ENCODE data around the gene RNASET2. TPM values are rescaled to one million over a fixed set of nuclear protein-coding genes. Genes with fewer than 3 reads are reported as not detected.

The RNASET2 gene
- polyA plus RNA-seq, 1 donor from 2014 or later: 73.9 TPM

DNA sequence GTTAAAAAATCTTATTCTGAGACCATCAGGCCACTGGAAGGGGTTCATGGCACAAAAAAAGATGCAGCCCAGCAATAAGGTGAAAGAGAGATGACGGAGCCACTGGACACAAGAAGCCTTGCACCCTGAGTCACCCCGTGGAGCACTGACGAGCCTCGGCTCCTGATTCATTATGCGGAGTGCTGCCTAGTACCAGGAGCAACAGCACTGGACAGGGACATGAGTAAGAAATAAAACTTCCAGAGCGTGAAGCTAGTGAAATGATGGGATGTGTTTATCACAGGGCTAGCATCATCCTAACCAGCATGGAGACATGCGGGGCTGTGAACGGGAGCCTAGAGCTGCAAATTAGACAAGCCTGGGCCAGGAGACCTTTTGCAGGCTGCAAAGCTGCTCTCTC, 53.3 kb downstream of the RNASET2 start:
- Histone ChIP-seq H3K36me3 (ENCODE audit: insufficient read depth, low read length) (no peaks in the 10 kb centered on the region), H3K9ac (ENCODE audit: low read length) (no peak overlapping the region), H3K79me2 (replicated peaks; ENCODE audit: insufficient read depth, low read length) (no peaks in the 10 kb centered on the region), H4K20me1 (ENCODE audit: insufficient read depth) (no peaks in the 10 kb centered on the region), H3K9me2 (ENCODE audit: insufficient read depth, low read length) (no peaks in the 10 kb centered on the region), H3K27ac (ENCODE audit: low read length) (no peak overlapping the region), H3F3A (ENCODE audit: insufficient read depth, low read length, poor library complexity, severe bottlenecking) (no peaks in the 10 kb centered on the region), H3K4me3 (ENCODE audit: low read length) (no peak overlapping the region), H3K4me2 (ENCODE audit: low read length) (no peak overlapping the region), H3K27me3 (ENCODE audit: insufficient read depth, low read depth, low read length) (no peaks in the 10 kb centered on the region), H3K9me3 (ENCODE audit: low read length) (no peaks in the 10 kb centered on the region), H2AFZ (ENCODE audit: low read depth, low read length) (no peak overlapping the region)
- TF ChIP-seq EZH2 (IDR thresholded peaks at IDR 0.05; ENCODE audit: borderline replicate concordance, insufficient read depth, low read length, poor library complexity, severe bottlenecking) (no peak), RAD21 (conservative IDR thresholded peaks at IDR 0.05) (no peak), POLR2AphosphoS5 (IDR thresholded peaks at IDR 0.05) (no peak), MXI1 (conservative IDR thresholded peaks at IDR 0.05; ENCODE audit: poor library complexity, severe bottlenecking) (no peak), REST (IDR thresholded peaks at IDR 0.05; ENCODE audit: borderline replicate concordance) (no peak), CTCF (IDR thresholded peaks at IDR 0.05; ENCODE audit: poor library complexity, severe bottlenecking) (no peak), SMC3 (conservative IDR thresholded peaks at IDR 0.05; ENCODE audit: poor library complexity) (no peak), EP300 (conservative IDR thresholded peaks at IDR 0.05; ENCODE audit: poor library complexity, severe bottlenecking) (no peak), TAF1 (IDR thresholded peaks at IDR 0.05; ENCODE audit: low read depth) (no peak)

GRCh38 chr6:166902211-166902755, 54.1 kb downstream of the RNASET2 start:
- no peak overlapping the region for H2AFZ ChIP-seq (ENCODE audit: low read depth, low read length)
- H3K4me2 ChIP-seq (ENCODE audit: low read length): no peak overlapping the region
- no peak overlapping the region for H3K9ac ChIP-seq (ENCODE audit: low read length)
- no peaks in the 10 kb centered on the region for H3K36me3 ChIP-seq (ENCODE audit: insufficient read depth, low read length)
- H3K9me2 ChIP-seq (ENCODE audit: insufficient read depth, low read length): no peaks in the 10 kb centered on the region
- no peaks in the 10 kb centered on the region for H3F3A ChIP-seq (ENCODE audit: insufficient read depth, low read length, poor library complexity, severe bottlenecking)
- H3K27me3 ChIP-seq (ENCODE audit: insufficient read depth, low read depth, low read length): no peaks in the 10 kb centered on the region
- H3K27ac ChIP-seq (ENCODE audit: low read length): no peak overlapping the region
- no peak overlapping the region for H3K4me3 ChIP-seq (ENCODE audit: low read length)
- no peaks in the 10 kb centered on the region for H4K20me1 ChIP-seq (ENCODE audit: insufficient read depth)
- no peaks in the 10 kb centered on the region for H3K9me3 ChIP-seq (ENCODE audit: low read length)
- no peak for TF ChIP-seq SMC3 (conservative IDR thresholded peaks at IDR 0.05; ENCODE audit: poor library complexity)
- TF ChIP-seq MXI1 (conservative IDR thresholded peaks at IDR 0.05; ENCODE audit: poor library complexity, severe bottlenecking): no peak
- TF ChIP-seq EP300 (conservative IDR thresholded peaks at IDR 0.05; ENCODE audit: poor library complexity, severe bottlenecking): no peak
- no peak for TF ChIP-seq CTCF (IDR thresholded peaks at IDR 0.05; ENCODE audit: poor library complexity, severe bottlenecking)
- no peak for TF ChIP-seq POLR2AphosphoS5 (IDR thresholded peaks at IDR 0.05)
- no peak for TF ChIP-seq TAF1 (IDR thresholded peaks at IDR 0.05; ENCODE audit: low read depth)
- no peak for TF ChIP-seq REST (IDR thresholded peaks at IDR 0.05; ENCODE audit: borderline replicate concordance)
- no peak for TF ChIP-seq EZH2 (IDR thresholded peaks at IDR 0.05; ENCODE audit: borderline replicate concordance, insufficient read depth, low read length, poor library complexity, severe bottlenecking)
- TF ChIP-seq RAD21 (conservative IDR thresholded peaks at IDR 0.05): no peak
- no peaks in the 10 kb centered on the region for H3K79me2 ChIP-seq (replicated peaks; ENCODE audit: insufficient read depth, low read length)

All from neural cell (in vitro differentiated cells).